ENCODE measurements around the gene TCP11L2. TPM values are rescaled to one million over a fixed set of nuclear protein-coding genes. Genes with fewer than 3 reads are reported as not detected.

The TCP11L2 gene
- total and polyA plus RNA-seq, 2 of the 8 experiments (the other 6 are each of a cell fraction or from before 2014, with no cell fraction given) = 2.1 to 7.1 TPM

- H4K8ac ChIP-seq (ENCODE audit: extremely low read depth, insufficient read depth, low read length) = no peak overlapping the region
- H3K4me3 ChIP-seq (ENCODE audit: extremely low read depth in 1 of 4, insufficient read depth in 2 of 4, low read depth in 3 of 4, low read length in 4 of 4) = no peak overlapping the region
- no peak overlapping the region for H3K14ac ChIP-seq (ENCODE audit: insufficient read length)
- H2BK5ac ChIP-seq (ENCODE audit: low read depth, low read length) = no peak overlapping the region
- POLR2A ChIA-PET (ENCODE audit: partially characterized antibody) = no interaction called here
- H4K5ac ChIP-seq (ENCODE audit: insufficient read length, low read depth, low read length) = no peak overlapping the region
- no peak overlapping the region for H3K18ac ChIP-seq (ENCODE audit: extremely low read depth, low read length)
- no peak overlapping the region for H4K91ac ChIP-seq (replicated peaks; ENCODE audit: insufficient read length, low read length)
- no peak overlapping the region for H3K56ac ChIP-seq (replicated peaks; ENCODE audit: insufficient read length, low read depth, low read length)
- DNase-seq (ENCODE audit: low read depth in 1 of 2, low spot score in 2 of 2) (no peak), FAIRE-seq (no peak)
- CTCF ChIA-PET (ENCODE audit: partially characterized antibody) = interaction anchor here (0.8 to 1.8 kb wide), 5 partner anchors 10 to 530 kb away, joined by 3 to 5 read pairs (median 3); no protein-coding TSS in a partner anchor
- no peaks in the 10 kb centered on the region for H3K79me2 ChIP-seq (ENCODE audit: control insufficient read depth in 1 of 2, insufficient read depth in 2 of 2, low read length in 2 of 2)
- H3K23ac ChIP-seq (ENCODE audit: insufficient read length) = no peak overlapping the region
- no peak overlapping the region for H2BK15ac ChIP-seq (ENCODE audit: low read length)
- H3K4me1 ChIP-seq (replicated peaks in 1 of 4; ENCODE audit: control insufficient read depth in 3 of 4, insufficient read depth in 4 of 4, low read length in 3 of 4) = no peaks in the 10 kb centered on the region
- no peak overlapping the region for H2BK120ac ChIP-seq (replicated peaks; ENCODE audit: low read depth, low read length)
- H3K36me3 ChIP-seq (ENCODE audit: control insufficient read depth in 2 of 4, insufficient read depth in 4 of 4, low read length in 3 of 4) = peaks cover 0 to 5% (median 0%) of the 10 kb centered on the region in 4 experiments; a peak in 3 of 8 replicates
- no peak overlapping the region for H3K9ac ChIP-seq (replicated peaks in 1 of 4; ENCODE audit: extremely low read depth in 1 of 4, low read depth in 3 of 4, low read length in 3 of 4)
- H4K20me1 ChIP-seq (replicated peaks in 1 of 2; ENCODE audit: control insufficient read depth in 1 of 2, insufficient read depth in 2 of 2, low read length in 2 of 2) = no peaks in the 10 kb centered on the region
- no peak overlapping the region for H2BK12ac ChIP-seq (ENCODE audit: low read depth, low read length)
- no peaks in the 10 kb centered on the region for H3K9me3 ChIP-seq (ENCODE audit: insufficient read depth in 2 of 2, low read depth in 1 of 2, low read length in 1 of 2)
- 0 out of 2 replicates have a peak, but pooled peaks cover 2% of the 10 kb centered on the region for H3K23me2 ChIP-seq (ENCODE audit: low read depth, low read length)
- no peaks in the 10 kb centered on the region for H3K27me3 ChIP-seq (replicated peaks in 1 of 4; ENCODE audit: control insufficient read depth in 3 of 4, extremely low read depth in 1 of 4, insufficient read depth in 3 of 4, low read length in 3 of 4)
- 89% methylated on average over 4 of the region's 4 CpGs; no CpG with 5 or more reads in 1 of the 2 experiments for WGBS, 2 experiments (ENCODE audit: extremely low coverage in 1 of 2, insufficient coverage in 1 of 2, insufficient read length in 1 of 2, insufficient replicate concordance in 2 of 2, low coverage in 1 of 2, low lambda C conversion rate in 2 of 2, missing lambda C conversion rate in 1 of 2)
- no peak overlapping the region for H2AFZ ChIP-seq (ENCODE audit: low read length)
- H3K4me2 ChIP-seq (ENCODE audit: insufficient read depth in 1 of 2, low read depth in 2 of 2, low read length in 2 of 2) = no peak overlapping the region
- TF ChIP-seq EGR1 (IDR thresholded peaks at IDR 0.05; ENCODE audit: borderline replicate concordance, low read depth, low read length) (no peak), RAD21 (IDR thresholded peaks at IDR 0.05 in 1 of 2, conservative IDR thresholded peaks at IDR 0.05 in 1 of 2; ENCODE audit: low read depth in 2 of 2, low read length in 2 of 2) (no peak), RXRA (IDR thresholded peaks at IDR 0.05; ENCODE audit: insufficient read depth, low read depth, low read length) (no peak), POU5F1 (IDR thresholded peaks at IDR 0.05; ENCODE audit: low read depth, low read length) (no peak), ATF2 (IDR thresholded peaks at IDR 0.05; ENCODE audit: low read length) (no peak), SUZ12 (IDR thresholded peaks at IDR 0.05; ENCODE audit: low read length) (no peak), EP300 (IDR thresholded peaks at IDR 0.05; ENCODE audit: borderline replicate concordance in 1 of 2, low read depth in 2 of 2, low read length in 2 of 2) (no peak)
- no peak overlapping the region for H2BK20ac ChIP-seq (ENCODE audit: low read length)
- no peak overlapping the region for H3K4ac ChIP-seq (replicated peaks; ENCODE audit: insufficient read length, low read depth, low read length)
- no peak overlapping the region for H3K27ac ChIP-seq (ENCODE audit: low read depth, low read length)
- H2AK5ac ChIP-seq (ENCODE audit: low read depth, low read length) = no peak overlapping the region
- no peaks in the 10 kb centered on the region for H3K79me1 ChIP-seq (ENCODE audit: low read depth, low read length)
These were observed 86.6 kb downstream of the TCP11L2 start for GRCh38 chr12:106389151-106389550.
